Trophoblast cell (in vitro differentiated cells and primary cell): Measurements from ENCODE around the gene MIER3.
"Not testable (repeated sequence)": the region's sequence is repeated elsewhere in the genome, so short reads cannot be mapped to it uniquely, and the experiment has no call there.

Source experiments
- DNase-seq, 2 donors: peaks; one replicate each; pipeline ENCODE4 v3.0.0-alpha.2; 2016
- H2AFZ ChIP-seq: 2 replicates; pipeline ENCODE4 v1.6.1; 2013; ENCODE audit warnings: low read length, moderate library complexity, mild to moderate bottlenecking; ENCODE audit not compliant: insufficient read depth, poor library complexity
- H2AK5ac ChIP-seq: 2 replicates; pipeline ENCODE4 v1.6.1; 2013; ENCODE audit warnings: mild to moderate bottlenecking, low read length
- H2BK120ac ChIP-seq: 2 replicates; pipeline ENCODE4 v1.6.1; 2013; ENCODE audit warnings: low read length, mild to moderate bottlenecking, moderate library complexity; ENCODE audit not compliant: insufficient read depth, poor library complexity
- H2BK12ac ChIP-seq: 2 replicates; pipeline ENCODE4 v1.6.1; 2013; ENCODE audit warnings: mild to moderate bottlenecking, low read length, moderate library complexity
- H2BK5ac ChIP-seq: 2 replicates; pipeline ENCODE4 v1.6.1; 2013; ENCODE audit warnings: low read length, low read depth, moderate library complexity, mild to moderate bottlenecking; ENCODE audit not compliant: poor library complexity
- H3K14ac ChIP-seq: 2 replicates; pipeline ENCODE4 v1.6.1; 2013; ENCODE audit warnings: mild to moderate bottlenecking, low read length
- H3K18ac ChIP-seq: 2 replicates; pipeline ENCODE4 v1.6.1; 2013; ENCODE audit warnings: mild to moderate bottlenecking, low read length
- H3K23ac ChIP-seq: 2 replicates; pipeline ENCODE4 v1.6.1; 2013; ENCODE audit warnings: low read length
- H3K27ac ChIP-seq: 2 replicates; pipeline ENCODE4 v1.5.1; 2013; ENCODE audit warnings: low read depth, mild to moderate bottlenecking, inconsistent platforms, low read length, moderate library complexity
- H3K27me3 ChIP-seq: 2 replicates; pipeline ENCODE4 v1.6.1; 2013; ENCODE audit warnings: inconsistent platforms, mild to moderate bottlenecking, low read length, moderate library complexity; ENCODE audit not compliant: insufficient read depth
- H3K36me3 ChIP-seq, 2 experiments: 1 replicate in 1 of 2; 2 replicates in 1 of 2; pipeline ENCODE4 v1.6.1; 2013; ENCODE audit warnings: low read length in 2 of 2, mild to moderate bottlenecking in 2 of 2, moderate library complexity in 1 of 2; ENCODE audit not compliant: insufficient read depth in 2 of 2, control insufficient read depth in 1 of 2
- H3K4ac ChIP-seq: 2 replicates; pipeline ENCODE4 v1.6.1; 2013; ENCODE audit warnings: low read depth, mild to moderate bottlenecking, low read length, moderate library complexity
- H3K4me1 ChIP-seq, 2 experiments: 1 replicate in 1 of 2; 2 replicates in 1 of 2; pipeline ENCODE4 v1.6.1; 2013; ENCODE audit warnings: low read length in 2 of 2, mild to moderate bottlenecking in 2 of 2, moderate library complexity in 1 of 2; ENCODE audit not compliant: insufficient read depth in 2 of 2, control insufficient read depth in 1 of 2
- H3K4me2 ChIP-seq: 2 replicates; pipeline ENCODE4 v1.6.1; 2013; ENCODE audit warnings: inconsistent platforms, mild to moderate bottlenecking, low read length, moderate library complexity
- H3K4me3 ChIP-seq: 2 replicates; pipeline ENCODE4 v1.5.1; 2013; ENCODE audit warnings: mild to moderate bottlenecking, low read depth, low read length, inconsistent platforms
- H3K79me1 ChIP-seq: one replicate; pipeline ENCODE4 v1.6.1; 2013; ENCODE audit warnings: low read length
- H3K79me2 ChIP-seq: 2 replicates; pipeline ENCODE4 v1.6.1; 2013; ENCODE audit warnings: low read length, mild to moderate bottlenecking; ENCODE audit not compliant: control insufficient read depth, insufficient read depth, poor library complexity
- H3K9ac ChIP-seq: 2 replicates; pipeline ENCODE4 v1.6.1; 2013; ENCODE audit warnings: mild to moderate bottlenecking, low read length
- H3K9me3 ChIP-seq: 2 replicates; pipeline ENCODE4 v1.6.1; 2013; ENCODE audit warnings: low read depth, mild to moderate bottlenecking, control low read depth, inconsistent platforms, low read length; ENCODE audit not compliant: insufficient read depth
- H4K12ac ChIP-seq: 2 replicates; pipeline ENCODE4 v1.6.1; 2013; ENCODE audit warnings: low read depth, mild to moderate bottlenecking, low read length, moderate library complexity
- H4K8ac ChIP-seq: 2 replicates; pipeline ENCODE4 v1.6.1; 2013; ENCODE audit warnings: low read depth, mild to moderate bottlenecking, low read length, moderate library complexity
- H4K91ac ChIP-seq: one replicate; pipeline ENCODE4 v1.6.1; 2013; ENCODE audit warnings: low read depth, mild to moderate bottlenecking, low read length, moderate library complexity
- WGBS: extraction: QIAGEN DNeasy Blood & Tissue Kit; methylation state at CpG from one replicate; pipeline ENCODE4 v1.1.7; 2013; ENCODE audit warnings: missing lambda C conversion rate; ENCODE audit not compliant: insufficient read length, insufficient coverage; ENCODE audit errors: extremely low coverage; 5-methylcytosine and 5-hydroxymethylcytosine counted together

The MIER3 gene

DNA sequence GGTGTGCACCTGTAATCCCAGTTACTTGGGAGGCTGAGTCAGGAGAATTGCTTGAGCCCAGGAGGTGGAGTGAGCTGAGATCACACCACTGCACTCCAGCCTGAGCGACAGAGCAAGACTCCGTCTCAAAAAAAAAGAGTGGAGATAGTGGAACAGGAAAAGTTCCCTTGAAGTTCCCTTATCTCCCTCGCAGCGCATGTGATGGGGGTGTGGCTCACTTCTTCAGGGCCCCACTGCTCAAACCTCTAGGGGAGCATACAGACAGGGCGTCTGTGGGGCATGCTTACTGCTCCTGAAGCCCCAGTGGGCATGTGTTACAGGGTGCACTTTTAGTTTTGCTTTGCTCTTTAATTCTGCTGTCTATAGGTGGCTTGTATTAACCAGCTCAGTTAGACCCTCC, 27.6 kb upstream of the MIER3 start:
- not testable (repeated sequence) for H3K27me3 ChIP-seq, H3K18ac ChIP-seq, H3K4ac ChIP-seq, H2BK120ac ChIP-seq, H4K12ac ChIP-seq, H3K79me1 ChIP-seq, DNase-seq, H3K27ac ChIP-seq, H3K9me3 ChIP-seq, H4K91ac ChIP-seq, H3K4me3 ChIP-seq, H3K4me1 ChIP-seq, H2AK5ac ChIP-seq, H3K9ac ChIP-seq, H3K36me3 ChIP-seq, H2BK5ac ChIP-seq, H3K4me2 ChIP-seq, H3K23ac ChIP-seq, H3K79me2 ChIP-seq, H2BK12ac ChIP-seq, H4K8ac ChIP-seq, H2AFZ ChIP-seq, H3K14ac ChIP-seq
- WGBS = no CpG with 5 or more reads among the region's 5 CpGs

DNA sequence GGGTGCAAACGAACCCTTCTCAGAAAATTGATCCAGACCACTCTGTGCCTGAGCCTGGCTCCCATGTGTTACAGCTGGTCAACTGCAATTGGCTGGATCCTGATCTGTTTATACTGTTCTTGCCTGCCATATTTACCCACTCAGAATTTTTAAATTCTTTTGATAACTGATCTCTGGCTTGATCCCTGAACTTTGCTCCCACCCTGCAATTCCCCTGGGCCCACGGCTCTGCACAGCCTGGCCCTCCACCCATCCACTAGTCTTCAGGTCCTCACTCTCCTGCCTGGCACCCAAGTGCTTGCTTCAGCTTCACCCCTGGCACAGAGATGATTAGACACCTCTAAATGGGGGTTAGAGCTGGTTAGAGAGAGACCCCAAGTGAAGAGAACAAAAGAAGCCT, 25.9 kb upstream of the MIER3 start:
- no peak overlapping the region for H3K23ac ChIP-seq
- H2BK12ac ChIP-seq = no peak overlapping the region
- H4K91ac ChIP-seq = no peak overlapping the region
- H2BK120ac ChIP-seq = no peak overlapping the region
- H3K4me2 ChIP-seq = no peak overlapping the region
- H3K4me1 ChIP-seq = peaks cover 0 to 2% of the 10 kb centered on the region in 2 experiments
- H3K79me2 ChIP-seq = no peaks in the 10 kb centered on the region
- H2AFZ ChIP-seq = no peak overlapping the region
- H3K18ac ChIP-seq = no peak overlapping the region
- H3K4me3 ChIP-seq = no peak overlapping the region
- no CpG with 5 or more reads among the region's 2 CpGs for WGBS
- no peak overlapping the region for H4K8ac ChIP-seq
- H2BK5ac ChIP-seq = no peak overlapping the region
- no peak overlapping the region for H3K14ac ChIP-seq
- no peaks in the 10 kb centered on the region for H3K36me3 ChIP-seq
- no peaks in the 10 kb centered on the region for H3K9me3 ChIP-seq
- no peak overlapping the region for H3K27ac ChIP-seq
- H3K4ac ChIP-seq = no peak overlapping the region
- no peaks in the 10 kb centered on the region for H3K27me3 ChIP-seq
- no peak for DNase-seq
- no peaks in the 10 kb centered on the region for H3K79me1 ChIP-seq
- no peak overlapping the region for H2AK5ac ChIP-seq
- no peak overlapping the region for H3K9ac ChIP-seq
- H4K12ac ChIP-seq = no peak overlapping the region

DNA sequence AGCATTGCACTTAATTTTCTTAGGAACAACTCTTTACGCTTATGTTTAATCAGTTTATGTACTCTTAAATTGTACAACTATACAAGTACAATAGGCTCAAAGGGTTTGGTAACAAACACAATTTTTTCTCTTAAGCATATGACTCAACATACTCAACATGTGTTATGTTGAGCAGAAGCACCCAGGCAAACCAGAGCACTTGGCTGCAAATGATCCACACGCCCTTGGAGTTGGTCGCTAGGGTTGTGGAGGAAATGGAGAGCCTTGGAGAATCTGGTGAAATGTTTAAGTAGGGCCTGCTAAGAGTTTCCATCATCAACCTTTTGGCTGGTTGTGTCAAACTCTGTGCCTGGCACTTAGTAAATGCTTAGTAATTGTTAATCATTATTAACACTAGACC, 25.1 kb upstream of the MIER3 start:
- no peak overlapping the region for H3K14ac ChIP-seq
- no peak for DNase-seq
- no peak overlapping the region for H2AK5ac ChIP-seq
- no peak overlapping the region for H3K27ac ChIP-seq
- no peaks in the 10 kb centered on the region for H3K79me2 ChIP-seq
- no peak overlapping the region for H2AFZ ChIP-seq
- H2BK5ac ChIP-seq = no peak overlapping the region
- no peak overlapping the region for H3K9ac ChIP-seq
- H2BK12ac ChIP-seq = no peak overlapping the region
- no peaks in the 10 kb centered on the region for H3K36me3 ChIP-seq
- no peaks in the 10 kb centered on the region for H3K9me3 ChIP-seq
- no peak overlapping the region for H4K8ac ChIP-seq
- H3K4me2 ChIP-seq = no peak overlapping the region
- H2BK120ac ChIP-seq = no peak overlapping the region
- H4K91ac ChIP-seq = no peak overlapping the region
- no CpG with 5 or more reads among the region's 3 CpGs for WGBS
- no peak overlapping the region for H3K18ac ChIP-seq
- no peak overlapping the region for H3K4ac ChIP-seq
- H3K27me3 ChIP-seq = no peaks in the 10 kb centered on the region
- H3K23ac ChIP-seq = no peak overlapping the region
- no peak overlapping the region for H4K12ac ChIP-seq
- no peak overlapping the region for H3K4me3 ChIP-seq
- peaks cover 0 to 2% of the 10 kb centered on the region in 2 experiments for H3K4me1 ChIP-seq
- H3K79me1 ChIP-seq = no peaks in the 10 kb centered on the region

DNA sequence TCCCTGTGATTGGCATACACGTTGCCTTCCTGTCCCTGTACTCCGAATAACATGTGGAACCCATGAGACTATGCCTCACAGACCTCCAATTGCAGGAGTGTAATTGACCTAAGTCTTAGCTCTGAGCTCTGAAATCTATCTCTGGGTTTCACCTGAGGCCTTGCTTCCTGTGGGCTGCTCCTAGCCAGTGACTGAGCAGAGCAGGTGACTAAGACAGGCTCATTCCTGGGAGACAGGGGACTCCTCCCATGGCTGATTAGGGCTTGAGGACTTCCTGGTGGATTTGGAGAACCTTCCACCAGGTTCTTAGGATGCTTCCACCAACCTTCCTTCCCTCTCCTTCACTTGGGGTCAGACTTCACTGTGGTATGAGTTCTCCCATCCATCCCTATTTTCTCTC, 22.3 kb upstream of the MIER3 start:
- no peak overlapping the region for H2BK5ac ChIP-seq
- no peak overlapping the region for H3K18ac ChIP-seq
- H3K4me1 ChIP-seq = peaks cover 0 to 2% of the 10 kb centered on the region in 2 experiments
- no peak overlapping the region for H4K8ac ChIP-seq
- H2AFZ ChIP-seq = no peak overlapping the region
- no peak overlapping the region for H3K27ac ChIP-seq
- H3K79me1 ChIP-seq = no peaks in the 10 kb centered on the region
- no peaks in the 10 kb centered on the region for H3K36me3 ChIP-seq
- no peak overlapping the region for H3K4me3 ChIP-seq
- H4K12ac ChIP-seq = no peak overlapping the region
- H3K9ac ChIP-seq = no peak overlapping the region
- H3K9me3 ChIP-seq = no peaks in the 10 kb centered on the region
- WGBS = no CpG with 5 or more reads among the region's 2 CpGs
- no peak overlapping the region for H2BK120ac ChIP-seq
- no peaks in the 10 kb centered on the region for H3K79me2 ChIP-seq
- no peak overlapping the region for H2AK5ac ChIP-seq
- no peak overlapping the region for H3K14ac ChIP-seq
- H4K91ac ChIP-seq = no peak overlapping the region
- H3K23ac ChIP-seq = no peak overlapping the region
- H2BK12ac ChIP-seq = no peak overlapping the region
- DNase-seq = no peak
- no peak overlapping the region for H3K4me2 ChIP-seq
- no peaks in the 10 kb centered on the region for H3K27me3 ChIP-seq
- H3K4ac ChIP-seq = no peak overlapping the region
